GF-D8 (cell line): Measurements from ENCODE around the gene TRAPPC3.

Experiments used
- DNase-seq: peaks from one replicate; lab custom pipeline; 2025; lab: John Stamatoyannopoulos, UW

Gene TRAPPC3

GRCh38 chr1:36125129-36125991 is 23.9 kb downstream of the TRAPPC3 start, which contains the start of gene COL8A2:
Gene COL8A2 (minus strand): TSS chr1:36125222. CDS start chr1:36100242, 24,980 bp downstream.
- DNase-seq = no peak

- no peak for DNase-seq
Measured at GRCh38 chr1:36124404-36125128, 24.7 kb downstream of the TRAPPC3 start.

DNA sequence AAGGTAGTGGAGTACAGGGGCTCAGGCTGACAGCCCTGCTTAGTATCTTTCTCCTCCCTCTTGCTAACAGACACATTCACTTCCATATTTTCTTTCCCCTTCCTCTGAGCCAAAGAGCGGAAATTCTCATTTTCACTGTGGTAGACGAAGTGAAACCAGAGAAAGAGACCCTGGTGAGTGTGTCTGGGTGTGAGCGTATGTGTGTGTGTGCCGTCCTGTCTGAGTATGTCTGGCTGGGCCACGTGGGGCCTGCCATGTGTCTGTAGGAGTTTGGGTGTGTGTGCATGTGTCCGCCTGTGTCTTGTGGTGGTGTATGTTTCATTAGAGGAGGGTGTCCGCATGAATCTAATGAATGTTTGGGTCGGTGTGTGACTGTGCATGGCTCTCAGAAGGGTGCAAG is 25.9 kb downstream of the TRAPPC3 start:
- DNase-seq = no peak

DNA sequence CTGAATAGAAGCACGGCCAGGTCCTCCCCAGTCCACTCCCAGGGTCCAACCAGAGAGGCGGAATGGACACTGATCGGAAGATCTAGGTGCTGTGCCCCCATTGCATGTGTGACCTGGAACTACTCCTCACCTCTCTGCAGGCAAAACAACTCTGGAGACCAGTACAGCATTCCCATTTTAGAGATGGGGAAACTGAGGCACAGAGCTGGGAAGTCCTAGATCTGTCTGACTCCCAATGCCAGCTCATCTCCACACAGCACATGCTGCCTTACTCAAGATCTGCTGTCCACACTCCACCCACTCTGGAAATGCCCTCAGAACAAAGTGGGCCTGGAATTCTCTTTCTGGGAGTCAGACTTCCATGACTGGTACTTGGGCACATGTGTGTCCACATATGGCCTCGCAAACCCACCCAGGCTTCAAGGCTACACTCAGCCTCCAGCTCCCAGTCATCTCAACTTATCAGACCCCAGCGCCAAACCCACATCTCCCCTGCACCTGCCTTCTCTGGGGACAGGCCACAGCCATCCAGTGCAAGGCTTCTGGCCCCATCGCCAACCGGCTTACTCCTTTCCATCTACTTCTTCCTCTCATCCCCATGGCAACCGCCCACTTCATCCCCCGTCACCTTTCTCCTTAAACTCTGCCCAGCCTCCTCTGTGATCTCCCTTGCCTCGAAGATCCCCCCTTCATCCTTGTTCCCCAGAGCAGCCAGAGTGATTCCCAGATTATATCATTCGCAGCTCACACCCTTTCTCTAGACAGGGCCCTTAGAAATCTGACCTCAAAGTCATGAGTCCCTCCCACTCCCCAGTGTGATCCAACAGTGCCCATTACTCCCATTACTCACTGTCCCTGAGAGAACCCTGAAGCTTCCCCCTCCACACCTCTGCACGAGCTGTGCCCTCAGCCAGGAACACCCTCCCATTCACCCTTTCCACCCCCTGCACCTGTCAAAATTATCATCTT is 26.9 kb downstream of the TRAPPC3 start:
- no peak for DNase-seq

DNA sequence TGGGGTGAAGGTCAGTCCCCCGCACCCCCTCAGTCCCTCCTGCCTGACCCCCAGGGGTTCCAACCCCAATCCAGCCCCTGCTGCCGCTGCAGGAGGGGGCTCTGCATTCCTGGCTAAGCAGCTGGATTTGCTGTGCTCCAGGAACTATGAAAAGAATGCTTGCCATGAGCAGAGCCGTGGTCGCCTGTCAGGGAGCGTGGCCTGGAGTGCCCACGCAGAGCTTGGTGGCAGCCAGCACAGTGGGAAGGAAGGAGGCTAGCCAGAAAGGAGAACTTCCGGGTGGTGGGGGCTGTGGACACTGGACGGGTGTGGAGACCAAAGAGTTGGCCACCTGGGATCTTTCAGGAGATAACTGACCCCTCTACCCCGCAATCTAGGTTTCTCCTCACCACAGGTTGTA is 29.8 kb downstream of the TRAPPC3 start:
- no peak for DNase-seq

DNA sequence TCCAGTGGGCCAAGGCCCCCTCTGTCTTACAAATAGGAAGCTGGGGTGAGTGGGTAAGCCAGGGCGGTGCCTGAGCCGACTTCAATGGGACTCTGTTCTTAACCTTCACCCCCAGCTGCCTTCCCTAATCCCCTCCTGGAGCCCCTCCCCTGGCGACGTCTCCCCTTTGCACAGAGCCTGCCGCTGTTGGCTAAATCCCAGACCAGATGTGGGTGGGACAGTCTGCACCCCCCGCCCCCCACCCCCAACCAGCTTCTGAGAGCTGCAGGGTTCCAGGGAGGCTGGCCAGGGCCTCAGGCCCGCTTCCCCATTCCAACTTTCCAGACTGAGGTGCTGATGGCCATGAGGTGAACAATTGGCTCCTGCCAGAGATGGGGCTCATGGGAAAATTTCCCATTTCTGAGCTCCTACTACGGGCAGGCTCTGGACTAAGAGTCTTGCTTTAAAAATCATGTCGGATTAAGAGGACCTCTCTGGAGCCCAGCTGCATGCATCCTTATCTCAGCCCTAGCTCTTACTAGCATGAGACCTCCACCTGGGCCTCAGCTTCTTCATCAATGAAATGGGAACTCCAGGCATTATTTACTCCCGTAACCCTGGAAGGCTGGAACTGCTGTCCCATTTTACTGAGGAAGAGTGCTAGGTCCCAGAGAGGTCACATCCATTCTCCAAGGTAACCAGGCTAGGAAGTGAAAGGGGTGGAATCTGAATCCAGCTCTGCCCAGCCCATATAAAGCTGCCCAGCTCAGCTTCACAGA is 30.7 kb downstream of the TRAPPC3 start:
- DNase-seq = no peak

- DNase-seq = no peak
Measured at GRCh38 chr1:36116901-36117300, 32.4 kb downstream of the TRAPPC3 start.

DNA sequence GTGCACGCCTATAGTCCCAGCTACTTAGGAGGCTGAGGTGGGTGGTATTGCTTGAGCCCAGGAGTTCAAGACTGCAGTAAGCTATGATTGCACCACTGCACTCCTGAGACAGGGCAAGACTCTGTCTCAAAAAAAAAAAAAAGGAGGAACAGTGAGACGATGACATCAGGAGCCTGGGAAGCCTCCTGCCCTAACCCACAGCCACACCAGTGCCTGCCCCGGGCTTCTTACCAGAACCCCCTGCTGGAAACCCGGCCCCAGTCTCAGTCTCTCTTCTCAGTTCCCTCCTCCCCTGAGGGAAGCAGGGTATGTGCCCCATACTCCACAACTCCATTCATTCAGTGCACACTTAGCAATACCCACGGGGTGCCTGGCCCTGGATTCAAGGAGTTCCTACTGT is 33.4 kb downstream of the TRAPPC3 start:
- DNase-seq = no peak

DNA sequence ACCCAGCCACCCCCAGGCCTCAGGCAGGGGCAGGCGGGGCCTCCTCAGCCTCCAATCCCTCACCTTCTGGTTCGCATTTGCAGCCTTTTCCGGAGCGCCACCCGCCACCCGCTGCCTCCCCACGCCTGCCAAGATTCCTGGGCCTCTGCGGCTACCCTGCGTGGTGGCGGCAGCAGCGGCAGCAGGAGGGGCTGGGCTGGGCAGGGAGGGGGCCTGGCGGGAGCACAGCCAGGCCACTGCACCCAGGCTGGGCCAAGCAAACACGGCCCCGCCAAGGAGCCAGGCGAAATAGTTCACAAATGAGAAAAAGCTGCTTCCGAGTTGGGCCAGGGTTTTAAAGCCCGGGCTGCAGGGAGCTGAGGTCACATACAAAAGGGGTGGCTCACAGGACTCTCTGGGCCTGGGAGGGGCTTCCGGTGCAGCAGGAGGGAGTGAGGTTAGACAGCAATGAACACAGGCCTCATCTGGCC is 34.1 kb downstream of the TRAPPC3 start:
- no peak for DNase-seq

GRCh38 chr1:36114371-36114770 is 34.9 kb downstream of the TRAPPC3 start:
- no peak for DNase-seq

DNA sequence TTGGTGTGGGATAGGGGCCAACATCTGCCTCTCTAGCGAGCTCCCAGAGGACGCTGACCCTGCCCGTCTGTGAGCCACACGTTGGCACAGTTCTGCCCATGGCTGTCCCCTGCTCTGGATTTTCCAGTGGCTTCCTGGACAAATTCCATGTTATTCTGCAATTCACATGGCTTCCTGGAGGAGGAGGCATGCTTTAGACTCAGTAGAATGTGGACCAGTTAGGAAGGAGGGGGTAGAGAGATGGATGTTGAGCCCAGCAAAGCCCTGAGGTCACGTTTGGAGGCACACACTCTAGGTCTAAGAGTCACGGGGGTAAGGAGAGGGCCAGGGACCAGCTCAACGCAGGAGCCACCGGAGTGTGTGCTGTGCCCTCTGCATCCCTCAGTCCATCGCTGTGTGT is 36.5 kb downstream of the TRAPPC3 start:
- no peak for DNase-seq

GRCh38 chr1:36111151-36111550 is 38.1 kb downstream of the TRAPPC3 start:
- DNase-seq = no peak

DNA sequence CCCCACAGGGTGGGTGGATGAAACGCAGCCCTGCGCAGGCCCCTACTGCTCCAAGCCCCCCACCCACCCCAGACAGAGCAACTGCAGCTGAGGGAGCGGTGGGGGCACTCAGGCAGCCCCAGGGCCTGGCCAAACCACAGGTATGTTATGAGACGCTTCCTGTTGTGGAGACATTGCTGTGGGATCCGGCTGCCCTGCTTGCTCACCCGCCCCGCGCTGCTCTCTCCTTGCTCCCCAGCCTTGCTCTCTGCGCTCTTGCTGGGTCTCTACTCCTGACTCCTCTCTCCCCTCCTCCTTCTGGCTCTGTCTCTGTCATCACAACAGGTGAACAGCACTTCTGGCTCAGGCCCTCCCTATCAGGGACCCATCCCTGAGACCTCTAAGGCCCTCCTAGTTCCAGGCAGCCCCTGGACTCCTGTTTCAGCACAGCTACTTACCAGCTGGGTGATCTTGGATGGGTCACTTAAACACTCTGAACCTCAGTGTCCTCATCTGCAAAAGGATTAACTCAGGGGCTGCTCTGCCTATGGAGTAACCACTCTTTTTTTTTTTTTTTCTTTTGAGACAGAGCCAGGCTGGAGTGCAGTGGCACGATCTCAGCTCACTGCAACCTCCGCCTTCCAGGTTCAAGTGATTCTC is 40.1 kb downstream of the TRAPPC3 start:
- DNase-seq = peak; percentile 25

- DNase-seq = no peak
Measured at GRCh38 chr1:36108314-36108713, 41.0 kb downstream of the TRAPPC3 start.

GRCh38 chr1:36107394-36107793 is 41.9 kb downstream of the TRAPPC3 start:
- no peak for DNase-seq

DNA sequence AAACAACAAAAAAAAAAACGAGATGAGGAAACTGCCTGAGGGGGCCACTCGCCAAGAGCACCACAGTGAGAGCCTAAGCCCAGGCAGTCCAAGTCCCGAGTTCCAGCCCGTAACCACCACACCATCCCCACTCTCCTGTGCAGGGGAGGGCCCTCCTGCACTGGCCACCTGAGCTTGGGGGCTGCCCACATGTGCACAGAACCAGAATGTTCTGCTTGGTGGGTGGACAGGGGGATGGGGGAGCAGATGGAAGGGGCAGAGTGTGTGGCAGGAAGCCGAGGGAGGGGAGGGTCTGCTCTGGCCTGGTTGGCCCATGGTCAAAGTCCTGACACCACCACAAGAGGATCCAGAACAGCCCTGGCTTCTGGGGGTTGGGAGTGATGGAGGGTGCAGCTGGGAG is 43.0 kb downstream of the TRAPPC3 start:
- no peak for DNase-seq

DNA sequence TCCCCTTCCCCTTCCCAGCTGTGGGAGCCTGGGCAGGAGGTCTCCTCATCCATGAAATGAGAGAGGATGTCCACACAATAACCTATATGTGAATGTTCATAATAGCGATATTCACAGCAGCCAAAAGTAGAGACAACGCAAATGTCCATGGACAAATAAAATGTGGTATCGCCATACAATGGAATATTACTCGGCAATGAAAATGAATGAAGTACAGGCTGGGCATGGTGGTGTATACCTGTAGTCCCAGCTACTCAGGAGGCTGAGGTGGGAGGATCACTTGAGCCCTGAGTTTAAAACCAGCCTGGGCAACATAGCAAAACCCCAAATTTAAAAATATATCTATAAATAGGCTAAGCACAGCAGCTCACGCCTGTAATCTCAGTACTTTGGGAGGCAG is 47.7 kb downstream of the TRAPPC3 start:
- no peak for DNase-seq

- no peak for DNase-seq
Measured at GRCh38 chr1:36100376-36100775, 48.9 kb downstream of the TRAPPC3 start.

- DNase-seq = no peak
Measured at GRCh38 chr1:36099681-36100341, 49.5 kb downstream of the TRAPPC3 start.
